Thyroid gland (tissue), 4 donors: ENCODE results near the gene DNAH11. TPM values are rescaled to one million over a fixed set of nuclear protein-coding genes. Genes with fewer than 3 reads are reported as not detected.
A peak's percentile ranks its signal among the peaks of the same experiment; 100 is the strongest.
"Not testable (repeated sequence)": the region's sequence is repeated elsewhere in the genome, so short reads cannot be mapped to it uniquely, and the experiment has no call there.

Source experiments
- DNase-seq, 2 donors: peaks; one replicate each; pipeline ENCODE4 v3.0.0-alpha.2; 2019
- H3K27ac ChIP-seq, 3 donors: fragments of 200-600 bp; sonication (generic); 1 replicate in 2 of 3; 2 replicates in 1 of 3; pipeline ENCODE4 v1.5.1; 2016 to 2019; ENCODE audit warnings: mild to moderate bottlenecking in 1 of 3, moderate library complexity in 1 of 3
- H3K27me3 ChIP-seq: fragments of 200-600 bp; sonication (generic); one replicate; pipeline ENCODE4 v1.5.1; 2019
- H3K36me3 ChIP-seq, 2 donors: fragments of 200-600 bp; sonication (generic); one replicate each; pipeline ENCODE4 v1.5.1; 2016 to 2019
- H3K4me1 ChIP-seq, 2 donors: fragments of 200-600 bp; sonication (generic); one replicate each; pipeline ENCODE4 v1.5.1; 2017 to 2019
- H3K4me3 ChIP-seq, 3 donors: fragments of 200-600 bp; sonication (generic); replicated peaks in 1 of 3; 1 replicate in 2 of 3; 2 replicates in 1 of 3; pipeline ENCODE4 v1.5.1; 2016; ENCODE audit warnings: mild to moderate bottlenecking in 1 of 3
- H3K9me3 ChIP-seq: fragments of 200-600 bp; sonication (generic); one replicate; pipeline ENCODE4 v1.5.1; 2017
- POLR2A ChIP-seq, 2 donors: fragments of 450-650 bp; IDR thresholded peaks; one replicate each; pipeline ENCODE4 v1.6.1; 2017; ENCODE audit warnings: antibody characterized with exemption in 2 of 2, mild to moderate bottlenecking in 2 of 2, moderate library complexity in 1 of 2
- WGBS, 2 donors: methylation state at CpG; one replicate each; pipeline ENCODE4 v1.1.5; 2017; 5-methylcytosine and 5-hydroxymethylcytosine counted together
- intact Hi-C: fragments of 100-400 bp; cut with DNase I; formaldehyde crosslinking; loops from one replicate; pipeline ENCODE4 v1.15.1; 2023
- total RNA-seq, 4 donors: library from RNA; depleted of rRNA; stranded (reverse); fragments of >200 nt; gene quantifications; one replicate each; pipeline ENCODE4 v1.2.3, GENCODE V29; 2016
- TF ChIP-seq, protein P1 (sequence below), 6 experiments: fragments of 200-600 bp in 3 of 6; fragments of 450-650 bp in 3 of 6; sonication (generic) in 3 of 6; IDR thresholded peaks; one replicate each; pipeline ENCODE4 v1.5.1; 2016 to 2019; ENCODE audit warnings: antibody characterized with exemption in 6 of 6, mild to moderate bottlenecking in 2 of 6, inconsistent platforms in 1 of 6, moderate library complexity in 1 of 6

The DNAH11 gene
- total RNA-seq, 4 donors from 2014 or later: 3.9 to 29.9 (median 10.9) TPM

GRCh38 chr7:21526007-21526406 is 16.8 kb upstream of the DNAH11 start:
- H3K27ac ChIP-seq: no peak overlapping the region
- intact Hi-C loops: no loop called here
- H3K4me3 ChIP-seq: no peak overlapping the region
- H3K9me3 ChIP-seq: no peaks in the 10 kb centered on the region
- DNase-seq: no peak
- H3K36me3 ChIP-seq: no peaks in the 10 kb centered on the region
- H3K4me1 ChIP-seq: no peaks in the 10 kb centered on the region
- H3K27me3 ChIP-seq: no peaks in the 10 kb centered on the region
- TF ChIP-seq POLR2A (IDR thresholded peaks at IDR 0.05): no peak
- TF ChIP-seq, protein P1, sequence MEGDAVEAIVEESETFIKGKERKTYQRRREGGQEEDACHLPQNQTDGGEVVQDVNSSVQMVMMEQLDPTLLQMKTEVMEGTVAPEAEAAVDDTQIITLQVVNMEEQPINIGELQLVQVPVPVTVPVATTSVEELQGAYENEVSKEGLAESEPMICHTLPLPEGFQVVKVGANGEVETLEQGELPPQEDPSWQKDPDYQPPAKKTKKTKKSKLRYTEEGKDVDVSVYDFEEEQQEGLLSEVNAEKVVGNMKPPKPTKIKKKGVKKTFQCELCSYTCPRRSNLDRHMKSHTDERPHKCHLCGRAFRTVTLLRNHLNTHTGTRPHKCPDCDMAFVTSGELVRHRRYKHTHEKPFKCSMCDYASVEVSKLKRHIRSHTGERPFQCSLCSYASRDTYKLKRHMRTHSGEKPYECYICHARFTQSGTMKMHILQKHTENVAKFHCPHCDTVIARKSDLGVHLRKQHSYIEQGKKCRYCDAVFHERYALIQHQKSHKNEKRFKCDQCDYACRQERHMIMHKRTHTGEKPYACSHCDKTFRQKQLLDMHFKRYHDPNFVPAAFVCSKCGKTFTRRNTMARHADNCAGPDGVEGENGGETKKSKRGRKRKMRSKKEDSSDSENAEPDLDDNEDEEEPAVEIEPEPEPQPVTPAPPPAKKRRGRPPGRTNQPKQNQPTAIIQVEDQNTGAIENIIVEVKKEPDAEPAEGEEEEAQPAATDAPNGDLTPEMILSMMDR (IDR thresholded peaks at IDR 0.05): peak in 3 of 6 experiments; percentile 22 to 38 (median 27)

GRCh38 chr7:21526448-21526847 is 16.4 kb upstream of the DNAH11 start:
- WGBS, 2 donors: 92 to 95% methylated on average over 3 of the region's 3 CpGs
- intact Hi-C loops: no loop called here
- Histone ChIP-seq H3K4me1 (no peaks in the 10 kb centered on the region), H3K4me3 (no peak overlapping the region), H3K27me3 (no peaks in the 10 kb centered on the region), H3K27ac (no peak overlapping the region), H3K9me3 (no peaks in the 10 kb centered on the region), H3K36me3 (no peaks in the 10 kb centered on the region)
- no peak for DNase-seq
- TF ChIP-seq, protein P1 (IDR thresholded peaks at IDR 0.05): no peak
- no peak for TF ChIP-seq POLR2A (IDR thresholded peaks at IDR 0.05)

- 78 to 82% methylated on average over 1 of the region's 1 CpG for WGBS, 2 donors
- H3K27ac ChIP-seq, DNase-seq, H3K36me3 ChIP-seq, H3K9me3 ChIP-seq, H3K4me1 ChIP-seq, H3K27me3 ChIP-seq, H3K4me3 ChIP-seq, intact Hi-C loops: not testable (repeated sequence)
These were observed 10.4 kb upstream of the DNAH11 start for GRCh38 chr7:21532485-21532884.

DNA sequence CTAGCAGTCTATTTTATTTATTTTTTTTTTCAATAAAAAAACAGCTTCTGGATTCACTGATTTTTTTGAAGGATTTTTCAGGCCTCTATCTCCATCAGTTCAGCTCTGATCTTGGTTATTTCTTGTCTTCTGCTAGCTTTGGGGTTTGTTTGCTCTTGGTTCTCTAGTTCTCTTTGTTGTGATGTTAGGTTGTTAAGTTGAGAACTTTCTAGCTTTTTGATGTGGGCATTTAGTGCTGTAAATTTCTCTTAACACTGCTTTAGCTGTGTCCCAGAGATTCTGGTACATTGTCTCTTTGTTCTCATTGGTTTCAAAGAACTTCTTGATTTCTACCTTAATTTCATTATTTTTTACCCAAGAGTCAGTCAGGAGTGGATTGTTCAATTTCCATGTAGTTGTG is 9.2 kb upstream of the DNAH11 start:
- intact Hi-C loops, H3K9me3 ChIP-seq, DNase-seq, H3K27ac ChIP-seq, H3K36me3 ChIP-seq, H3K27me3 ChIP-seq, H3K4me1 ChIP-seq, H3K4me3 ChIP-seq: not testable (repeated sequence)

DNA sequence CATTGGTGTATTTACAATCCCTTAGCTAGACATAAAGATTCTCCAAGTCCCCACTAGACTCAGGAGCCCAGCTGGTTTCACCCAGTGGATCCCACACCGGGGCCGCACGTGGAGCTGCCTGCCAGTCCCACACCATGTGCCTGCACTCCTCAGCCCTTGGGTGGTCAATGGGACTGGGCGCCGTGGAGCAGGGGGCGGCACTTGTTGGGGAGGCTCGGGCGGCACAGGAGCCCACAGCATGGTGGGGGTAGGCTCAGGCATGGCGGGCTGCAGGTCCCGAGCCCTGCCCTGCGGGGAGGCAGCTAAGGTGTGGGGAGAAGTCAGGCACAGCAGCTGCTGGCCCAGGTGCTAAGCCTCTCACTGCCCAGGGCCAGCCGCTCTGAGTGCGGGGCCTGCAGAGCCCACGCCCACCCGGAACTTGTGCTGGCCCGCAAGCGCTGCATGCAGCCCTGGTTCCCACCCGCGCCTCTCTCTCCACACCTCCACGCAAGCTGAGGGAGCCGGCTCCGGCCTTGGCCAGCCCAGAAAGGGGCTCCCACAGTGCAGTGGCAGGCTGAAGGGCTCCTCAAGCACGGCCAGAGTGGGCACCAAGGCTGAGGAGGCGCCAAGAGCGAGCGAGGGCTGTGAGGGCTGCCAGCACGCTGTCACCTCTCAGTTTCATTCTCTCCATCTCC is 6.3 kb upstream of the DNAH11 start:
- H3K4me3 ChIP-seq, intact Hi-C loops, DNase-seq: not testable (repeated sequence)

DNA sequence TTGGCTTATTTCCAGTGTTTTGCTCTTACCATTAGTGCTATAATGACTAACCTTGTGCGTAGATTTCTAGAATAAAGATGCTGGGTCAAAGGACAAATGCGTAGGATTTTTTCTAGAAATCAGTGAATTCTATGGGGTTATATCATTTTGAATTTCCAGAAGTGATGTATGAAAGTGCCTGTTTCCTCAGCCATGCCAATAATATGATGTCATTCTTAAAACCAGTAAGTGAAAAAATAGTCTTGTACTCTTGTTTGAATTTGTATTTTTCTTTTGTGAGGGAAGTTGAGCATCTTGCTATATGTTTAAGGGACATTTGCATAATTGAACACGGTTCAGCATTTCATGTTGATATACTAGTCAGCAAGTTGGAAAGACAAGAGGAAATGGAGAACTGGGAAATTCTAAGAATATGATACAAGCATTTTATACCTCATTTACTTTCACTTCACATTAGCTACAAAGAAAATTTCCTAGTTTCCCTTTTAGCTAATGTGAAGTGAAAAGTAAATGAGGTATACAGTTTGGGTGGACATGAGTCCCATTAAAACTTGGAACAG is 3.8 kb upstream of the DNAH11 start:
- TF ChIP-seq, protein P1 (IDR thresholded peaks at IDR 0.05): no peak
- TF ChIP-seq POLR2A (IDR thresholded peaks at IDR 0.05): no peak
- H3K4me1 ChIP-seq: peaks cover 0 to 3% of the 10 kb centered on the region in 2 donors
- no peaks in the 10 kb centered on the region for H3K27me3 ChIP-seq
- no peaks in the 10 kb centered on the region for H3K9me3 ChIP-seq
- DNase-seq: no peak
- no peaks in the 10 kb centered on the region for H3K36me3 ChIP-seq
- WGBS, 2 donors: 85 to 90% methylated on average over 3 of the region's 3 CpGs
- no peak overlapping the region for H3K27ac ChIP-seq
- H3K4me3 ChIP-seq: no peak overlapping the region
- intact Hi-C loops: no loop called here

More for the DNA sequence above, 6.3 kb upstream of the DNAH11 start:
- not testable (repeated sequence) for H3K27me3 ChIP-seq, H3K36me3 ChIP-seq, H3K4me1 ChIP-seq, H3K9me3 ChIP-seq, H3K27ac ChIP-seq
- WGBS, 2 donors: 96 to 98% methylated on average over 18 to 20 of the region's 27 CpGs
